Vagina (tissue), 2 donors: ENCODE measurements around the gene GPC1. TPM values are rescaled to one million over a fixed set of nuclear protein-coding genes. Genes with fewer than 3 reads are reported as not detected.

ENCODE experiments used
- DNase-seq, 2 donors: peaks; one replicate each; pipeline ENCODE4 v3.0.0-alpha.2; 2017; ENCODE audit errors: extremely low spot score in 2 of 2
- H3K27ac ChIP-seq: fragments of 200-600 bp; sonication (generic); one replicate; pipeline ENCODE4 v1.5.1; 2019
- H3K27me3 ChIP-seq: fragments of 200-600 bp; sonication (generic); one replicate; pipeline ENCODE4 v1.5.1; 2019
- H3K36me3 ChIP-seq, 2 donors: fragments of 200-600 bp; sonication (generic); one replicate each; pipeline ENCODE4 v1.5.1; 2017 to 2019
- H3K4me1 ChIP-seq: fragments of 200-600 bp; sonication (generic); one replicate; pipeline ENCODE4 v1.5.1; 2019
- H3K4me3 ChIP-seq, 2 donors: fragments of 200-600 bp; sonication (generic); 1 replicate in 1 of 2; 2 replicates in 1 of 2; pipeline ENCODE4 v1.5.1; 2016 to 2019
- H3K9me3 ChIP-seq: fragments of 200-600 bp; sonication (generic); one replicate; pipeline ENCODE4 v1.5.1; 2019
- POLR2A ChIP-seq, 2 donors: fragments of 450-650 bp; IDR thresholded peaks; one replicate each; pipeline ENCODE4 v1.6.1; 2017; ENCODE audit warnings: antibody characterized with exemption in 2 of 2, mild to moderate bottlenecking in 2 of 2, moderate library complexity in 2 of 2
- POLR2AphosphoS5 ChIP-seq, 2 donors: sonication (generic); formaldehyde crosslinking; IDR thresholded peaks; one replicate each; pipeline ENCODE4 v1.9.0; 2017; ENCODE audit warnings: antibody characterized with exemption in 2 of 2, mild to moderate bottlenecking in 2 of 2, low read depth in 1 of 2; ENCODE audit not compliant: insufficient read depth in 1 of 2
- intact Hi-C: fragments of 100-400 bp; cut with DNase I; formaldehyde crosslinking; loops from one replicate; pipeline ENCODE4 v1.15.1; 2023
- total RNA-seq: library from RNA; depleted of rRNA; stranded (reverse); fragments of >200 nt; gene quantifications from one replicate; pipeline ENCODE4 v1.2.3, GENCODE V29; 2016
- TF ChIP-seq, protein P1 (sequence below), 3 experiments: fragments of 450-650 bp in 2 of 3; fragments of 200-600 bp in 1 of 3; sonication (generic) in 1 of 3; IDR thresholded peaks; one replicate each; pipeline ENCODE4 v1.5.1; 2017 to 2019; ENCODE audit warnings: antibody characterized with exemption in 3 of 3, mild to moderate bottlenecking in 2 of 3, moderate library complexity in 2 of 3

GPC1 gene
- total RNA-seq, 1 donor from 2014 or later: 73.2 TPM

DNA sequence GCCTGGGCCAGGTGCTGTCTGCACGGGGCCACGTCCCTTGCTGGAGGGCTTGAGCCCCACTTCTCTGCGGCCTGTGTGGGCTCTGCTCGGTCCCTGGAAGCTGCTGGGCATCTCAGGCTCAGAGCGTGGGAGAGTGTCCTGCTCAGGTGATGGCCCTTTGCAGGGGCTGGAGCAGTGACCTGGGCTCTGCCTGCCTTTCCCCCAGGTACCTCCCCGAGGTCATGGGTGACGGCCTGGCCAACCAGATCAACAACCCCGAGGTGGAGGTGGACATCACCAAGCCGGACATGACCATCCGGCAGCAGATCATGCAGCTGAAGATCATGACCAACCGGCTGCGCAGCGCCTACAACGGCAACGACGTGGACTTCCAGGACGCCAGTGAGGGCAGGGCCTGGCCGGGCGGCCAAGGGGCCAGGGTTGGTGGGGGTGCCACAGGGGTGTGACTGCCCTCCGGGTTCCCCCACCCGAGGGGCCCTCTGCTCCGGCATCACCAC is 29.9 kb downstream of the GPC1 start:
- DNase-seq: peak in 1 of 2 donors; percentile 89
- TF ChIP-seq, protein P1, sequence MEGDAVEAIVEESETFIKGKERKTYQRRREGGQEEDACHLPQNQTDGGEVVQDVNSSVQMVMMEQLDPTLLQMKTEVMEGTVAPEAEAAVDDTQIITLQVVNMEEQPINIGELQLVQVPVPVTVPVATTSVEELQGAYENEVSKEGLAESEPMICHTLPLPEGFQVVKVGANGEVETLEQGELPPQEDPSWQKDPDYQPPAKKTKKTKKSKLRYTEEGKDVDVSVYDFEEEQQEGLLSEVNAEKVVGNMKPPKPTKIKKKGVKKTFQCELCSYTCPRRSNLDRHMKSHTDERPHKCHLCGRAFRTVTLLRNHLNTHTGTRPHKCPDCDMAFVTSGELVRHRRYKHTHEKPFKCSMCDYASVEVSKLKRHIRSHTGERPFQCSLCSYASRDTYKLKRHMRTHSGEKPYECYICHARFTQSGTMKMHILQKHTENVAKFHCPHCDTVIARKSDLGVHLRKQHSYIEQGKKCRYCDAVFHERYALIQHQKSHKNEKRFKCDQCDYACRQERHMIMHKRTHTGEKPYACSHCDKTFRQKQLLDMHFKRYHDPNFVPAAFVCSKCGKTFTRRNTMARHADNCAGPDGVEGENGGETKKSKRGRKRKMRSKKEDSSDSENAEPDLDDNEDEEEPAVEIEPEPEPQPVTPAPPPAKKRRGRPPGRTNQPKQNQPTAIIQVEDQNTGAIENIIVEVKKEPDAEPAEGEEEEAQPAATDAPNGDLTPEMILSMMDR (IDR thresholded peaks at IDR 0.05): no peak
- TF ChIP-seq POLR2AphosphoS5 (IDR thresholded peaks at IDR 0.05; ENCODE audit: insufficient read depth in 1 of 2, low read depth in 1 of 2) (peak in 1 of 2 donors; percentile 17), POLR2A (IDR thresholded peaks at IDR 0.05) (no peak)
- H3K4me3 ChIP-seq: no peak overlapping the region
- no peaks in the 10 kb centered on the region for H3K9me3 ChIP-seq
- H3K27me3 ChIP-seq: no peaks in the 10 kb centered on the region
- H3K27ac ChIP-seq: no peak overlapping the region
- intact Hi-C loops: no loop called here
- H3K36me3 ChIP-seq: peaks cover 0 to 15% of the 10 kb centered on the region in 2 donors
- no peaks in the 10 kb centered on the region for H3K4me1 ChIP-seq

DNA sequence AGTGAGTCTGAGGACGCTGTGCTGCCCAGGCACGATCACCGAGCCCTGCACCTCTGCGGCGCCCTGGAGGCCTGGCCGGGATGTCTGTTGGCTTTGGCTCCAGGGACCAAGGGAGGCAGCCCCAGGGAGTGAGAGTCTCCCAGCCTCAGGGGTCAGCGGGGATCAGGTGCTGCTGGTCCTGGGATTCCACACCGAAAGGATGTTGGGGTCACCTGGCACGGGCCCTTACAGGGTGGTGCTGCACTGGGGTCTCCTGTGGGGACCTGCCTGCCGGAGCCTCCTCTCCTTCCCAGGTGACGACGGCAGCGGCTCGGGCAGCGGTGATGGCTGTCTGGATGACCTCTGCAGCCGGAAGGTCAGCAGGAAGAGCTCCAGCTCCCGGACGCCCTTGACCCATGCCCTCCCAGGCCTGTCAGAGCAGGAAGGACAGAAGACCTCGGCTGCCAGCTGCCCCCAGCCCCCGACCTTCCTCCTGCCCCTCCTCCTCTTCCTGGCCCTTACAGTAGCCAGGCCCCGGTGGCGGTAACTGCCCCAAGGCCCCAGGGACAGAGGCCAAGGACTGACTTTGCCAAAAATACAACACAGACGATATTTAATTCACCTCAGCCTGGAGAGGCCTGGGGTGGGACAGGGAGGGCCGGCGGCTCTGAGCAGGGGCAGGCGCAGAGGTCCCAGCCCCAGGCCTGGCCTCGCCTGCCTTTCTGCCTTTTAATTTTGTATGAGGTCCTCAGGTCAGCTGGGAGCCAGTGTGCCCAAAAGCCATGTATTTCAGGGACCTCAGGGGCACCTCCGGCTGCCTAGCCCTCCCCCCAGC is 30.5 kb downstream of the GPC1 start:
- H3K36me3 ChIP-seq: peaks cover 0 to 15% of the 10 kb centered on the region in 2 donors
- H3K4me3 ChIP-seq: no peak overlapping the region
- peak in 1 of 2 donors; percentile 70 for DNase-seq
- intact Hi-C loops: no loop called here
- H3K9me3 ChIP-seq: no peaks in the 10 kb centered on the region
- H3K27ac ChIP-seq: no peak overlapping the region
- TF ChIP-seq, protein P1 (IDR thresholded peaks at IDR 0.05): no peak
- TF ChIP-seq POLR2AphosphoS5 (IDR thresholded peaks at IDR 0.05; ENCODE audit: insufficient read depth in 1 of 2, low read depth in 1 of 2) (peak in 1 of 2 donors; percentile 3), POLR2A (IDR thresholded peaks at IDR 0.05) (no peak)
- H3K4me1 ChIP-seq: no peaks in the 10 kb centered on the region
- no peaks in the 10 kb centered on the region for H3K27me3 ChIP-seq

DNA sequence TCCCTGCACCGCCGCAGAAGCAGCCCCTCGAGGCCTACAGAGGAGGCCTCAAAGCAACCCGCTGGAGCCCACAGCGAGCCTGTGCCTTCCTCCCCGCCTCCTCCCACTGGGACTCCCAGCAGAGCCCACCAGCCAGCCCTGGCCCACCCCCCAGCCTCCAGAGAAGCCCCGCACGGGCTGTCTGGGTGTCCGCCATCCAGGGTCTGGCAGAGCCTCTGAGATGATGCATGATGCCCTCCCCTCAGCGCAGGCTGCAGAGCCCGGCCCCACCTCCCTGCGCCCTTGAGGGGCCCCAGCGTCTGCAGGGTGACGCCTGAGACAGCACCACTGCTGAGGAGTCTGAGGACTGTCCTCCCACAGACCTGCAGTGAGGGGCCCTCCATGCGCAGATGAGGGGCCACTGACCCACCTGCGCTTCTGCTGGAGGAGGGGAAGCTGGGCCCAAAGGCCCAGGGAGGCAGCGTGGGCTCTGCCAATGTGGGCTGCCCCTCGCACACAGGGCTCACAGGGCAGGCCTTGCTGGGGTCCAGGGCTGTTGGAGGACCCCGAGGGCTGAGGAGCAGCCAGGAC is 31.2 kb downstream of the GPC1 start:
- H3K27ac ChIP-seq: no peak overlapping the region
- H3K27me3 ChIP-seq: no peaks in the 10 kb centered on the region
- TF ChIP-seq, protein P1 (IDR thresholded peaks at IDR 0.05): no peak
- TF ChIP-seq POLR2AphosphoS5 (IDR thresholded peaks at IDR 0.05; ENCODE audit: insufficient read depth in 1 of 2, low read depth in 1 of 2) (no peak), POLR2A (IDR thresholded peaks at IDR 0.05) (no peak)
- no peaks in the 10 kb centered on the region for H3K4me1 ChIP-seq
- intact Hi-C loops: no loop called here
- H3K36me3 ChIP-seq: peaks cover 0 to 15% of the 10 kb centered on the region in 2 donors
- H3K4me3 ChIP-seq: no peak overlapping the region
- no peak for DNase-seq
- H3K9me3 ChIP-seq: no peaks in the 10 kb centered on the region

DNA sequence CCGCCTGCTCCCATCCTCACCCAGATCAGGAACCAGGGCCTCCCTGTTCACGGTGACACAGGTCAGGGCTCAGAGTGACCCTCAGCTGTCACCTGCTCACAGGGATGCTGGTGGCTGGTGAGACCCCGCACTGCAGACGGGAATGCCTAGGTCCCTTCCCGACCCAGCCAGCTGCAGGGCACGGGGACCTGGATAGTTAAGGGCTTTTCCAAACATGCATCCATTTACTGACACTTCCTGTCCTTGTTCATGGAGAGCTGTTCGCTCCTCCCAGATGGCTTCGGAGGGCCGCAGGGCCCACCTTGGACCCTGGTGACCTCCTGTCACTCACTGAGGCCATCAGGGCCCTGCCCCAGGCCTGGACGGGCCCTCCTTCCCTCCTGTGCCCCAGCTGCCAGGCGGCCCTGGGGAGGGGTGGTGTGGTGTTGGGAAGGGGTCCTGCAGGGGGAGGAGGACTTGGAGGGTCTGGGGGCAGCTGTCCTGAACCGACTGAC is 31.7 kb downstream of the GPC1 start:
- intact Hi-C loops: no loop called here
- peaks cover 0 to 15% of the 10 kb centered on the region in 2 donors for H3K36me3 ChIP-seq
- DNase-seq: peak in 1 of 2 donors; percentile 85

More for the DNA sequence above, 31.7 kb downstream of the GPC1 start:
- H3K27ac ChIP-seq: no peak overlapping the region
- TF ChIP-seq, protein P1 (IDR thresholded peaks at IDR 0.05): no peak
- TF ChIP-seq POLR2A (IDR thresholded peaks at IDR 0.05): no peak
- no peak for TF ChIP-seq POLR2AphosphoS5 (IDR thresholded peaks at IDR 0.05; ENCODE audit: insufficient read depth in 1 of 2, low read depth in 1 of 2)
- H3K27me3 ChIP-seq: no peaks in the 10 kb centered on the region
- no peaks in the 10 kb centered on the region for H3K4me1 ChIP-seq
- H3K4me3 ChIP-seq: no peak overlapping the region
- no peaks in the 10 kb centered on the region for H3K9me3 ChIP-seq
